Measurements from ENCODE around the gene ATG2B.

Gene ATG2B, protein sequence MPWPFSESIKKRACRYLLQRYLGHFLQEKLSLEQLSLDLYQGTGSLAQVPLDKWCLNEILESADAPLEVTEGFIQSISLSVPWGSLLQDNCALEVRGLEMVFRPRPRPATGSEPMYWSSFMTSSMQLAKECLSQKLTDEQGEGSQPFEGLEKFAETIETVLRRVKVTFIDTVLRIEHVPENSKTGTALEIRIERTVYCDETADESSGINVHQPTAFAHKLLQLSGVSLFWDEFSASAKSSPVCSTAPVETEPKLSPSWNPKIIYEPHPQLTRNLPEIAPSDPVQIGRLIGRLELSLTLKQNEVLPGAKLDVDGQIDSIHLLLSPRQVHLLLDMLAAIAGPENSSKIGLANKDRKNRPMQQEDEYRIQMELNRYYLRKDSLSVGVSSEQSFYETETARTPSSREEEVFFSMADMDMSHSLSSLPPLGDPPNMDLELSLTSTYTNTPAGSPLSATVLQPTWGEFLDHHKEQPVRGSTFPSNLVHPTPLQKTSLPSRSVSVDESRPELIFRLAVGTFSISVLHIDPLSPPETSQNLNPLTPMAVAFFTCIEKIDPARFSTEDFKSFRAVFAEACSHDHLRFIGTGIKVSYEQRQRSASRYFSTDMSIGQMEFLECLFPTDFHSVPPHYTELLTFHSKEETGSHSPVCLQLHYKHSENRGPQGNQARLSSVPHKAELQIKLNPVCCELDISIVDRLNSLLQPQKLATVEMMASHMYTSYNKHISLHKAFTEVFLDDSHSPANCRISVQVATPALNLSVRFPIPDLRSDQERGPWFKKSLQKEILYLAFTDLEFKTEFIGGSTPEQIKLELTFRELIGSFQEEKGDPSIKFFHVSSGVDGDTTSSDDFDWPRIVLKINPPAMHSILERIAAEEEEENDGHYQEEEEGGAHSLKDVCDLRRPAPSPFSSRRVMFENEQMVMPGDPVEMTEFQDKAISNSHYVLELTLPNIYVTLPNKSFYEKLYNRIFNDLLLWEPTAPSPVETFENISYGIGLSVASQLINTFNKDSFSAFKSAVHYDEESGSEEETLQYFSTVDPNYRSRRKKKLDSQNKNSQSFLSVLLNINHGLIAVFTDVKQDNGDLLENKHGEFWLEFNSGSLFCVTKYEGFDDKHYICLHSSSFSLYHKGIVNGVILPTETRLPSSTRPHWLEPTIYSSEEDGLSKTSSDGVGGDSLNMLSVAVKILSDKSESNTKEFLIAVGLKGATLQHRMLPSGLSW (N-terminal part only)

DNA sequence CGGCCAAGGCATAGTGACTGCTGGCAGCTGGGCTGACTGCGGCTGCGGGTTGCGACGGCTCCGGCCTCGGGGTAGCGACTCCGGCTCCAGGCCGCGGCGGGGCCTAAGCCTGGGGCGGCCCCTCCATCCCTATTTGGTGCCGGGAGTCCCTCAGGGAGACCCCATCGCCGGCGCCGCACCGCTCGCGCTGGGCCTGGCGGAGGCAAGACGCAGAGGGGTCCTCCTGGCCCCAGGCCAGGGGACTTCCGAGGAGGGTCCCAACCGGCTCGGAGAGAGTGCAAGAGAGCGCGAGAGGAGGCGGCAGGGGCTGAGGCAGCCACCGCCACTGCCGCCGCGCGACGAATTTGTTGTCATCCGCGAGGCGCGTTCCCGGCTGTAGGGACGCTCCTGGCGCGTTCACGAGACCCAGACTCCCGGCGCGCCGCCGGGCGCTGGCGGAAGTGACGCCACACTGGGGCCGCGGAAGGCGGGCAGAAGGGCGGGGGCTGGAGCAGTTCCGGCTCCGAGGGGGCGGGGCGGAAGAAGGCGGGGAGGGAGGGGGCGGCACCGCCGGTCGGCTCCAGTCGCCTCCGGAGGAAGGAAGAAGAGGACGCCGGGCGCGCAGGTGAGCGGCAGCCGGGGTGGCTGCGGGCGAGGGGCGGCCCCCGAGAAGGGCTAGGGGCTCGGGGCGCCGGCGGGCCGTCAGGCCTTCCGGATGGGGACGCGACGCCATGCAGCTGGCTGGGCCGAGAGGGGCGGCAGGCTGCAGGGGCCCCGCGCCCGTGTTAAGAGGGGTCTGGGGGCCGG is at the start of gene ATG2B, which contains the start of gene GSKIP:
Gene ATG2B, minus strand, starts transcription at position 377 of the 786 bp plus-strand sequence. Its CDS starts 365 bp downstream, at position 12.
Gene GSKIP, plus strand, starts transcription at position 562 of the 786 bp plus-strand sequence. CDS start 18,722 bp downstream, outside the sequence.
- DNase-seq (ENCODE audit: low read depth in 2 of 2): peak; percentile 93 to 96

DNA sequence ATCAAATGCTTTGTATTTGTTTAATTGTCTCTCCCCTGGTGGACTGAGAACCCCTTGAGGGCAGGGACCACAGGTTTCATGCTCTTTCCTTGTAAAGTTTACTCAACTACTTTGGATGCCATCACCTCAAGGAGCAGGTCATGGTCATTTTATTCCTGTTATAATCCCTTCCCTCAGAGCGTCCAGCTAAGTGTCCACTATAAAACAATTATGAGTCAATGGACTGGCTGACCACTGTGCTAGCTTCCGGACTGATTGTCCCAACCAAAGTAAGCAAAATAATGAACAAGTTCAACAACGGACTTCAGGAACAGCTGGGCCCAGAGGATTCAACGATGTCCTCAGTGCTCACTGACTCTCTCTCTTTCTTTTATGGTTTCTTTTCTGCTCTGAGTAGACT is 47.0 kb upstream of the ATG2B start:
- DNase-seq (ENCODE audit: low read depth in 2 of 2): no peak

DNA sequence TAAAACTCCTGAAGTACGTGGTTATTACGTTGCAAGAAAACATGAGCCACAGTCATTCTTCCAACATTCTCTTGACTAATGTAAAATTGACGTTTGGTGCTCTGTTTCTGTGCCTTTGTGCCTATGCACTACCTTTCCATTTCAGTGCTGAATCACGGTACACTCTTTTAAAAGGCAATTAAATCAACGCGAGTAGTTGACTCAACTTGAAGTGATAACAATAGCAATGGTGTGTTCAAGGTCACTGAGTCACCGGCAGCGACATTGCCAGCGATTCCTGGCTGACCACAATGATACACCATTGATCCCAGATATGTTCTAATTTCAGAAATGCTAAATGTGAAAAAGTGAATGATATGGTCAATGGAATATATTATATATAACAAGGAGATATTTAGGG is 46.6 kb upstream of the ATG2B start:
- no peak for DNase-seq (ENCODE audit: low read depth in 2 of 2)

DNA sequence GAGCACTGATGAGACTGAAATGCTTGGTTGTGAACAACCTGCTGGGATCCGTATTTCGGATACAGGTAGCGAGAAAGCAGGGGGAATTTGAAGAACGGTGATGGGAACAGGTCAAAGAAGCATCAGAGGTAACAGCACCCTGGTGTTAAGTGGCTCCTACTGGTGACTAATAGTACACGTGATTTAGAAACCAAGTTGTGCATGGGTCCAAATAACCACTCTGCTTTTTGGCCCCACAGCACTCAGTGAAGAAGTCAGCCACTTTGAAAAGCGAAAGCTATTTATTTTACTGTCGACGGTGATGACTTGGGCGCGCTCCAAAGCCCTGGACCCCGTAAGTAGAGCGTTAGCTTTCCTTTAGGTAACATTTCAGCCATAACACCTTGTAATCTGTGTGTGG is 45.5 kb upstream of the ATG2B start:
- no peak for DNase-seq (ENCODE audit: low read depth in 2 of 2)

DNA sequence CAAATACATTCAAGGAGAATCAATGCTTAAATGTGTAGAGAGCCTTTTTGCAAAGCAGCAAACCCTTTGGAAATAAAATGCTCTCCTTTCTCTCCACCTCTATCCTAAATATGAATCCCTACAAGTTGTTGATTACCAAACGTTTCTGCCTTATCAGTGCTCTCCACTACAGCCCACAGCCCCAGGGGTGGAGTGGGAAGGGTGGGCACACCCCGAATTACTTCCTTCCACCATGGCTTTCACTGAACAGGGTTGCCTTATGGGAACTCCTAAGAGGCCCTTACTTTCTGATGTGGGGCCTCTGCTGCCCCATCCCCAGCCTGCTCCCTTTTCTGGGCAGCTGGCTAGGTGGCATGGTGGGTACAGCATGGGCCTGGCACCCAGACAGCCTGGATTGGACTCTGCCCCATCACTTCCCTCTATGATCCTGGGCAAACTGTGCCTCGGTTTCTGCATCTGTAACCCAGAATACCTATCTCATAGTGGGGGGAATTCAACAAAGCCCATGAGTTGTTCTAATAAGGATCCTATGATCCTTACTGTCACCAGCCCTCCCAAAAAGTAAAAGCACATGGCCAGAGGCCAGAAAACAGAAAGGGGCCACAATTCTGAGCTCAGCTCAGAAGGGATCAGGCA is 44.9 kb upstream of the ATG2B start:
- no peak for DNase-seq (ENCODE audit: low read depth in 2 of 2)

DNA sequence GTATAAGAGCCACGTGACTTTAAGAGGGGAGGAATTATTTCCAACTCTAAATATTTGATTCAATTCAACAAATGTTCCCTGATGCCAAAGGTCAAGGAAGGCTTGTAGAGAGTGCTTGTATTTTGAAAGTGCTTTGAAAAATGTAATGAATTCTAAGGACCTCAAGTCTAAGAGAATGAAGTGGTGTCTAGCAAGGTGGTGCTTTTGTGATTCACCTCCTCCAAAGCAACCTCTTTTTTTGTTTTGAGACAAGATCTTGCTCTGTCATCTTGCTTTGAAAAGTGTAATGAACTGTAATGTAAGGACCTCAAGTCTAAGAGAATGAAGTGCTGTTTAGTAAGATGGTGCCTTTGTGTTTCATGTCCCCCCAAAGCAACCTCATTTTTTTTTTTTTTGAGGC is 42.5 kb upstream of the ATG2B start:
- no peak for DNase-seq (ENCODE audit: low read depth in 2 of 2)

DNA sequence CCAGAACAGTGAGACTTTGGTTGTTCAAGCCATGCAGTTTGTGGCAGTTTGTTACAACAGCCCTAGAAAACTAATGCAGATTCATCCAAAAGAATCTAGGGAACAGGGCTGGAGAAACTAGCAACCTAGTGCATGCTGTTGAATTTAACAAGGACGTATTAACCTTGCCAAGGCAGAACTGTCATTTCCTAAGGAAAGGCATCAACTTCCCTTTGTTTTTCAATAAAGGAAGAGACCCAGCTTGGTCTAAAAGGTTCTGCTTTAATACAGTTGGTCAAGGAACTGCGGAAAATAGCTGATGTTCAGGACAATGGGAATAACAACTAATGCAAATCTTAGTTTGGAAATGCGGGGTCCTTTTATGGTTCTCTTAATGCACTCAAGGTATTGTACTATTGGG is 40.3 kb upstream of the ATG2B start:
- no peak for DNase-seq (ENCODE audit: low read depth in 2 of 2)

DNA sequence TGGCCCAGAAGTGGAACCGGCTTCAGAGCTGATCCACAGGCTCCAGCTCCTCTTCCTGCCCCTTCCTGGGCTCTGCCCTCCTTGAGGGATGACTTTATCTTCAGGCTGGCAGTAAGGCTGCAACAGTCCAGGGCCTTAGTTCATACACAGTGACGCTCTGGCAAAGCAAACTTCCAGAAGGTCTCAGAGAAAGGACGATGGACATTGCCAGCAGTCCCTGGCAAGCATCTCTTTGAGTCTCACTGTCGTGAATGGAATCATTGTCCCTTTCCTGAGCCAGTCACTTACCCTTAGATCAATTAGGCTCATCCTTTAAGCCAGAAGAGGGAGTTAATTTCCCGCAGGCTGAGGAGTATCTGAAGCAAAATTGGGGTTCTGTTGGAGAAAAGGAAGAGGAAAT is 37.4 kb upstream of the ATG2B start:
- DNase-seq (ENCODE audit: low read depth in 2 of 2): no peak

DNA sequence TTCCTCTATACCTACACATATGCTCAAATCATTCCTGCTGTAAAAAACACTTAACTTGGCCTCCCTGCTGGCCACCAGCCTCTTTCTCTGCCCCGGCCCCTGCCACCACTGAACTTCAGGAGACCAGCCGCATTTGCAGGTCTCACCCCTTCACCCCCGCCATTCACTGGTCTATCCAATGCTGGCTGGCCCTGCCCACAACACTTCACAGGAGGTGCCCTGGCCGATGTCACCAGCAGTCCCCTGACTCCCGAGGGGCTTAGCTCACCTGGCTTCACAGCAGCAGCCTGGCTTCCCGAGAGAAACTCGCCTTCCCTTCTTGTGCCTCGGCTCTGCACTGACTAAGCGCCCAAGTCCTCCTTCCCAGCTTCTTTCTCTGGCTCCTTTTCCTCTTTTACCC is 36.3 kb upstream of the ATG2B start:
- no peak for DNase-seq (ENCODE audit: low read depth in 2 of 2)

DNA sequence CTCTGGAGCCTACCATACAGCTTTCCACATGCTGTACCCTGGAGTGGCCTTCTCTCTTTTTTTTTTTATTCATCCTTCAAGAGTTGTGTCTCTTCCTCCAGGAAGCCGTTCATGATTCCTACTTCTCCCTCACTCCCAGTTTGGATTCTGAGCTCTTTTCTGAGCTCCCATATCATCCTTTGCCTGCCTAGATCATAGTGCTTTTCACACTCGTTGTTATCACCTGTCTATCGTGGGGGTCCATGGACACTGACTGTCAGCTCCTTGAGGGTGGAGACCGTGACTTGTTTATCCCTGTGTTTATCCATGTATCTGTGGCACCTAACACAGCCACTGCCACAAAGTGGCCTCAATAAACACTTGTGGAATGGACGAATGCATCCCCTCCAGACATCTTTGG is 35.8 kb upstream of the ATG2B start:
- DNase-seq (ENCODE audit: low read depth in 2 of 2): no peak

DNA sequence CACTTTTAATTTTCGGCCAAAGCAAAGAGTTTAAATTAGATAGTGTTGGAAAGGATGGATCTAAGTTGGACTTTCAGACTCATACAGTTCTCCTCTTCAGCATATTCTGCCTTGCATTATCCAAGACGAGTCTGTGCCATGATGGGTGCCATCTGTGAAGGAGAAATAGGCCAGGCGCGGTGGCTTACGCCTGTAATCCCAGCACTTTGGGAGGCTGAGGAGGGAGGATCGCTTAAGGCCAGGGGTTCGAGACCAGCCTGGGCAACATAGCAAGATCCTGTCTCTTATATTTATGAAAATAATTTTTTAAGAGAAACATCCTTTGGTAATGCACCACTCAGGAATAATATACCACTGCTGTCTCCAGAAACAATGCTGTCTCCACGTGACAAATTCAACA is 35.3 kb upstream of the ATG2B start:
- DNase-seq (ENCODE audit: low read depth in 2 of 2): no peak

DNA sequence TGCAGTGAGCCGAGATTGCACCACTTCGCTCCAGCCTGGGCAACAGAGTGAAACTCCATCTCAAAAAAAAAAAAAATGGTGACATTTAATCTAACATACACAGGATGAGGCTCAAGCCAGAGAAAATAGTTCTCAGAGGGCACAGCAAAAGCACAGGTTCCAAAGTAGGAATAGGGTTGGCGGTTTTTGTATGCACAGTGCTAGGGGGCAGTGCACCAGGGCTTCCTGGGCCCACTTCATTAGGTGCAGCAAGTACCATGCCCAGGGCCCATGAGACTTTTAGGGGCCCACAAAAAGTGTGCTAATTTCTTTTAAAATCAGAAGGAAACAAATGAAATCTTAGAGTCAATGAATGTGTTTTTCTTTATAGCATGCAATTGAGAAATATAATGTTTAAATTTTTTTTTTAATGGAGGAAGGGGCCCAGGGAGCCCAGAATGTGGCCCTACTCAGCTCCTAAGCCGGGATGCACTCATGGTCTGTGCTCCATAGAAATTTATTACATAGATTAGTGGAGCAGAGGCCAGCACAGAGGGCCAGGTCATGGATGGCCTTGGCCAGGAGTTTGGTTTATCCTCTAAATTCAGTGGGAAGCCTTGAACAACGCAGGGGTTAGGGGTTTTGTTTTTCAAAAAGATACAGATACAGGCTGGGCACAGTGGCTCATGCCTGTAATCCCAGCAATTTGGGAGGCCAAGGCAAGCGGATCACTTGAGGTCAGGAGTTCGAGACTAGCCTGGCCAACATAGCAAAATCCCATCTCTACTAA is 31.1 kb upstream of the ATG2B start:
- DNase-seq (ENCODE audit: low read depth in 2 of 2): no peak

DNA sequence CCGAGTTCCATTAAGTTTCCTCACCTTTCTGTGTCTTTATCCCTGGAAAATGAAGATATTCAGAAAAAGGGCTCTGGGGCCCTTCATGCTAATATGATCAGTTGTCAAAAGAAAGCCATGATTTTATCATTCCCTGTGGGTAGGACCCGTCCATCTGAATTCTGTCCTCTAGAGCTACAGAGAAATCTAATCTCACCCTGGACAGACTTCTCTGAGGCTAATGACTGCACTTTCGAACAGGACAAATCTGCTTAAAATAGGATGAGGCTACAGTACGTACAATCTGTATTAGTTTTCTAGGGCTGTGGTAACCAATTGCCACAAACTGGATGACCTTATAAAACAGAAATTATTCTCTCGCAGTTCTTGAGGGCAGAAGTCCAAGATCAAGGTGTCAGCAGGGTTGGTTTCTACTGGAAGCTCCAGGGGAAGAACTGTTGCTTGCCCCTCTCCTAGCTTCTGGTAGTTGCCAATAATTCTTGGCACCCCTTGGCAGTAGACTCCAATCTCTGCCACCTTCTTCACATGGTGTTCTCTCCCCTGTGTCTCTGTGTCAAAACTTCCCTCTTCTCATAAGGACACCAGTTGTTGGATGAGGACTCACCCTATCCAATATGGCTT is 30.0 kb upstream of the ATG2B start:
- no peak for DNase-seq (ENCODE audit: low read depth in 2 of 2)

DNA sequence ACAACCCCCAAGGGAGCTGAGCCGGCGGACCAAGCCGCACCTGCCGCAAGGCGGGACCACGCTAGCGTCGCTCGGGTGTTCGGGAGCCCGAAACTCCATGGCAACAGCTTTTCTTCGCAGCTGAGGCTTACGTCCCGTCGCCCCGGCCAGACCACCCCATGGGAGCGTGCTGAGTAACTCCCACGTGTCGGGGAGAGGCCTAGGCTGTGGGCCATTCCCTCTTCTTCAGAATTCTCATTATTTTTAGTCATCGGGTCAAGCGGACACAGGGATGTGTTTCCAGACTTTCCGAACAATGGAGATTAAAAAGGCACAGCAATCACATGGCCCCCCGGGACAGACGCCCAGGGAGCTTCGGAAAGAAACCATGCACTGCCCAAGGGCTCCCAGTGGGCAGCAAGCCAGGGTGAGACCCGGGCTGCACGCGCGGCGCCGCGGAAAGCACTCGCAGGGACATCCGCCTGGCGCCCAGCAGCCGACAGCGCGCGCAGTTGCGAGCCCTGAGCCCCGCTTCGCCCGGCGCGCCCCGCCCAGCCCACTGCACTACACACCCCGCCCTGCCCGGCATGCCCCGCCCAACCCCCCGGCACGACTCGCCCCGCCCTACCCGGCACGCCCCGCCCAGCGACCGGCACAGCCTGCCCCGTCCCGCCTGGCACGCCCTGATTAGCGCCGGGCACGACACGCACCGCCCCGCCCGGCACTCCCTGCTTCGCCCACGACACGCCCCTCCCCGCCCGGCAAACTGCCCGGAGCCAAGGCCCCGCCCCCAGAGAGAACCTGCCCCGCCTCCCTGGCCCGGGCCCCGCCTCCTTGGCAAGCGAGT is 28.4 kb upstream of the ATG2B start:
- peak; percentile 98 to 99 for DNase-seq (ENCODE audit: low read depth in 2 of 2)

DNA sequence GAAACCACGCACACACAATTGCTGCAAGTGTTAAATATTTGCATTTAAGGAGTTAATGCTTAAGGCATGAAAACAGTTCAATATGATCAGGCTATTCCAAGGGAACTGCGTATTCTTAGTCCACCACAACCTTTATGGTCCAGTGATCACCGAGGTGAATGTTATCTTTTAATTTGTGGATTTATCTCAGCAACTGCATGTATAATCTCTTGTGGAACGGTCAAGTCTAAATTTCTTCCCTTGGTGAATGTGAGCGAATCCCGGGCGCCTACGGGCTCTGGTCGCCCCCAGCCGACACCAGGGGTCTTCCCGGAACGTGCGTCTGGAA is 27.8 kb upstream of the ATG2B start:
- no peak for DNase-seq (ENCODE audit: low read depth in 2 of 2)

DNA sequence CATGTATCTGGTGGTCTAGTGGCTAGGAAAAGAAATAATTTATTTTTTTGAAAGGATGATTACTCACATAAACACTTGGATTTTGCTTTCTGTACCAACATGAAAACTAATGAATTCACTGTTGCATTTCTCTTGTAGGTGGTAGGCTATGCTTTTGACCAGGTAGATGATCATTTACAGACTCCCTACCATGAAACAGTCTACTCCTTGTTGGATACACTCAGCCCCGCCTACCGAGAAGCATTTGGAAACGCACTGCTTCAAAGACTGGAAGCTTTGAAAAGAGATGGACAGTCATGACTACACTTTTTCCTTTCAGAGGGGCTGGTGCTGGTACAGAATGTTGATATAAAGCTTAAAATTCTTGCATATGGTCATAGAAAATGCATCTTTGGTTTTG is 22.2 kb upstream of the ATG2B start:
- no peak for DNase-seq (ENCODE audit: low read depth in 2 of 2)

DNA sequence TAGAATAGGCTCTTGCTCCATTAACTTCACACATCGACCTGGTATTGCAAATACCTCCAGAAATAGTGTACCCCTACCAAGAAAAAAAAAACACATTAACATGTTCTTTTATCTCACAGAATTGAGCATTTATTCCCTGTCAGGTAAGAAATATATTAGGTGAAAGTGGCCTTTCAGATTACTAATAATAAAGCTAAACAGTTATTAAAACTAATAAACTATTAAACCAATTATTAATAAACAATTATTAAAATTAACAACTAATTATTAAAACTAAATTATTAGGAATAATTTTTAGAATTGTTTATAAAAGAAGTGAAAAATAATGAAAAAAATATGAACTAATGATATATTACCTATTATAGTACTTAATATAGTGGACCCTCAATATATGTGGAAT is 21.6 kb upstream of the ATG2B start:
- DNase-seq (ENCODE audit: low read depth in 2 of 2): no peak

DNA sequence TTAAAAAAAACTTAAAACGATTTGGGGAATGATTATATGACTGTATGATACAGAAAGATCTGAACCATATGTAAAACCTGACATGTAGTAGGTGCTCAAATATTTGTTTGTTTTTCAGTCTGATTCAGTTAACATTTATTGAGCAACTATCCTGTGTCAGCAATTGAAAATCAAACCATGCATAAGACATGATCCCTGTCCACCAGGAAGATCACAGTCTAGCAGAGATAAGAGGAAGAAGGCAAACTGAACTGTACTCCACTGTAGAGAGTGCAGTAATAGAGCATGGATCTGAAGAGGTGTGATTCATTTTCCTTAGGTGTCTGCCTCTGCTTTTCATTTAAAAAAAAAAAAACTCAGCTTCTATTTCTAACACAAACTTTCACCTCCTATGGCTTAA is 20.9 kb upstream of the ATG2B start:
- DNase-seq (ENCODE audit: low read depth in 2 of 2): no peak

DNA sequence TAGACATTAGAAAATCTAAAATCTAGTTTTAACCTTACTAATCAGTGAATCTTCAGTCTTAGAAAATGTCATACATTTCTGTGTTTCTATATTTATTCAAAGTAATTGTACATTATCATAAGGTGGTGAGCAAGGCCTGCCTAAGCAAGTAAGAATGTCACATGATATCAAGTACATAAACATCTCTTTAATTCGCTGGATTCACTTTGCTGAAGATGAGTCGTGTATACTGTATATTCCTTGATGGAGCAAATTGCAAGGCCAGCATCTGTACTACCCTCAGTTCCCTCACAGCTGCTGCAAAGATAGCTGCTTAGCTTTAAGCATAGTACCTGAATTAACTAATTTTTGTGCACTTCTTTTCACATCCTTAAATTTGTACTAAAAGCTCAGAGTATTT is 20.3 kb upstream of the ATG2B start:
- no peak for DNase-seq (ENCODE audit: low read depth in 2 of 2)
